KMS-11 (cell line): ENCODE results near the gene KRT4.

Experiments
- H2AFZ ChIP-seq: fragments of 200-600 bp; sonication (generic); 2 replicates; pipeline ENCODE4 v1.6.1; 2016; ENCODE audit warnings: antibody characterized with exemption, mixed run types, low read depth
- H3K27ac ChIP-seq: fragments of 200-600 bp; sonication (generic); 2 replicates; pipeline ENCODE4 v1.6.1; 2016; ENCODE audit warnings: mild to moderate bottlenecking, mixed run types
- H3K27me3 ChIP-seq: fragments of 200-600 bp; sonication (generic); 2 replicates; pipeline ENCODE4 v1.6.1; 2017; ENCODE audit warnings: mild to moderate bottlenecking, low read depth, mixed run types, moderate library complexity; ENCODE audit not compliant: insufficient read depth
- H3K36me3 ChIP-seq: fragments of 200-600 bp; sonication (generic); 2 replicates; pipeline ENCODE4 v1.6.1; 2017; ENCODE audit warnings: mild to moderate bottlenecking, mixed run types; ENCODE audit not compliant: insufficient read depth
- H3K4me1 ChIP-seq: fragments of 200-600 bp; sonication (generic); 2 replicates; pipeline ENCODE4 v1.6.1; 2016; ENCODE audit warnings: mild to moderate bottlenecking, low read depth, mixed run types; ENCODE audit not compliant: poor library complexity, severe bottlenecking
- H3K4me2 ChIP-seq: fragments of 200-600 bp; sonication (generic); 2 replicates; pipeline ENCODE4 v1.7.0; 2016; ENCODE audit warnings: mild to moderate bottlenecking, mixed run types
- H3K4me3 ChIP-seq: fragments of 200-600 bp; sonication (generic); IDR thresholded peaks from 2 replicates; pipeline ENCODE4 v1.6.1; 2017; ENCODE audit warnings: low read depth, low read length, mixed read lengths; ENCODE audit not compliant: insufficient read depth
- H3K79me2 ChIP-seq: fragments of 200-600 bp; sonication (generic); 2 replicates; pipeline ENCODE4 v1.6.1; 2016; ENCODE audit warnings: low read depth, mixed run types; ENCODE audit not compliant: insufficient read depth
- H3K9ac ChIP-seq: fragments of 200-600 bp; sonication (generic); 2 replicates; pipeline ENCODE4 v1.6.1; 2016; ENCODE audit warnings: mild to moderate bottlenecking, mixed run types
- H4K20me1 ChIP-seq: fragments of 200-600 bp; sonication (generic); 2 replicates; pipeline ENCODE4 v1.6.1; 2016; ENCODE audit warnings: mild to moderate bottlenecking, mixed run types; ENCODE audit not compliant: insufficient read depth
- CTCF ChIP-seq: fragments of 200-600 bp; sonication (generic); conservative IDR thresholded peaks from 2 replicates; pipeline ENCODE4 v1.6.1; 2017; ENCODE audit warnings: low read depth, mild to moderate bottlenecking, antibody characterized with exemption, low read length, moderate library complexity, mixed read lengths

Gene KRT4

GRCh38 chr12:52759695-52760094, 54.2 kb downstream of the KRT4 start:
- Histone ChIP-seq H3K27me3 (peaks cover 4% of the 10 kb centered on the region; the same call in 1 of the 2 replicates), H3K79me2 (no peaks in the 10 kb centered on the region)

DNA sequence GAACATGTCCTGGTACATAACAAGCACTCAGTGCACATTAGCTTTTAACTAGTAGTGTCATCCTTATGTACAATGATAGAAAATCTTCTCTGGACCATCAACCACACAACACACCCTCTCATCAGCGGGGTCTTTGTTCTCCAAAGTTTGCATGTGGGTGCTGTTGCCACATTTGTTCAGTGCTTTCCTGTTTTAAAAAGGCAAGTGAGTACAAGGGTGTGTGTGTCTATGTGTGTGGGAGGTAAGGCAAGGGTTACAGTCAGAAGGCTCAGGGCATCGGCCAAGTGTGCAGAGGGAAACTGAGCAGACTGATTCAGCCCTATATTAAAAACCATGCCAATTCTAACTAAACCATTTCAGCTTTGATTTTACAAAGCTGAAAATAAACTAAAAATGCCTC, 54.7 kb downstream of the KRT4 start:
- no peak overlapping the region for H2AFZ ChIP-seq
- H3K4me1 ChIP-seq: no peaks in the 10 kb centered on the region
- peaks cover 4% of the 10 kb centered on the region; the same call in 1 of the 2 replicates for H3K27me3 ChIP-seq
- H3K4me3 ChIP-seq: no peak overlapping the region
- no peak for TF ChIP-seq CTCF
- H3K79me2 ChIP-seq: no peaks in the 10 kb centered on the region
- H3K36me3 ChIP-seq: no peaks in the 10 kb centered on the region
- H3K4me2 ChIP-seq: no peak overlapping the region
- no peaks in the 10 kb centered on the region for H4K20me1 ChIP-seq
- no peak overlapping the region for H3K27ac ChIP-seq
- H3K9ac ChIP-seq: no peak overlapping the region

More at GRCh38 chr12:52759695-52760094, 54.2 kb downstream of the KRT4 start:
- H3K4me1 ChIP-seq: no peaks in the 10 kb centered on the region
- no peak overlapping the region for H3K27ac ChIP-seq
- no peak for TF ChIP-seq CTCF
- no peaks in the 10 kb centered on the region for H4K20me1 ChIP-seq
- H2AFZ ChIP-seq: no peak overlapping the region
- no peaks in the 10 kb centered on the region for H3K36me3 ChIP-seq
- H3K4me2 ChIP-seq: no peak overlapping the region
- no peak overlapping the region for H3K9ac ChIP-seq
- no peak overlapping the region for H3K4me3 ChIP-seq

DNA sequence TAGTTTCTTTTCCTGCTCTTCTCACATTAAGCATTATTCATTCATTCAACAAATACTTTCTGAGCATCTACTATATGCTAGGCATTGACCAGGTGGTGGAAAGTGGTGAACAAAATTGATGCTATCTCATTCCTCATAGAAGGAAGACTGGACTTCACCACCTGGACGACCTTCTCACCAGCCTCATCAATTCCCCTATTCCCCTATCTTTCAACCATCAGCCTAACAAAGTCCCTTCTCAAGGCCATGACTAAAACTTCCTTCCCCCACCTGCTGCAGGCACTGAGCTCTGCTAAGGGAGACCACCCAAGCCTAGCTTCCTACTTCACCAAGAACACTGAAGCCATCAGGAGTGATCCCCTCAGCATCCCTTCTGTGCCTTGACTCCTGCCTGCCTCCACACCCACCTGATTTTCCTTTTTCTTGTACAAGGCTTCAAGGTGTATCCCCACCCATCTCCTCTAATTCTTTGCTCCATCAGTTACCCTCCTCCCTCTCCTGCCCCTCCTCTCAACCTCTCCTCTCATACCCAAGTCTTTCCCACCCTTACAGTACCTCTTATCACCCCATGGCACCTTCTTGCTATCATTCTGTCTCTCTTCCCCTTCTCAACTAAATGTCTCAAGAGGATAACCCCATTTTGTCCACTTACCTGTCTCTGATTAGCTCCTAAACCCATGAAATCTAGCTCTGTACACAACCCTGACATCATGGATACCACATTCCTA, 56.3 kb downstream of the KRT4 start:
- Histone ChIP-seq H3K4me1 (no peaks in the 10 kb centered on the region), H3K4me2 (no peak overlapping the region), H3K27ac (no peak overlapping the region), H3K79me2 (no peaks in the 10 kb centered on the region), H3K36me3 (no peaks in the 10 kb centered on the region), H4K20me1 (no peaks in the 10 kb centered on the region), H2AFZ (no peak overlapping the region), H3K4me3 (no peak overlapping the region), H3K27me3 (peaks cover 4% of the 10 kb centered on the region; the same call in 1 of the 2 replicates), H3K9ac (no peak overlapping the region)
- TF ChIP-seq CTCF: no peak
